SK-N-MC (cell line): ENCODE results near the gene GPS1.

Experiments used
- EZH2 ChIP-seq: fragments of 200-600 bp; sonication (generic); IDR thresholded peaks from one replicate; pipeline ENCODE4 v1.6.1; 2017; ENCODE audit warnings: antibody characterized with exemption
- FOXP2 ChIP-seq: optimal IDR thresholded peaks from 2 replicates; pipeline ENCODE3; 2011; ENCODE audit warnings: mild to moderate bottlenecking, moderate library complexity; ENCODE audit not compliant: insufficient read depth; ENCODE audit errors: extremely low read length, control extremely low read depth
- POLR2AphosphoS5 ChIP-seq: IDR thresholded peaks from 2 replicates; pipeline ENCODE4 v1.6.1; 2012; ENCODE audit warnings: mild to moderate bottlenecking, low read depth, low read length, borderline replicate concordance

DNA sequence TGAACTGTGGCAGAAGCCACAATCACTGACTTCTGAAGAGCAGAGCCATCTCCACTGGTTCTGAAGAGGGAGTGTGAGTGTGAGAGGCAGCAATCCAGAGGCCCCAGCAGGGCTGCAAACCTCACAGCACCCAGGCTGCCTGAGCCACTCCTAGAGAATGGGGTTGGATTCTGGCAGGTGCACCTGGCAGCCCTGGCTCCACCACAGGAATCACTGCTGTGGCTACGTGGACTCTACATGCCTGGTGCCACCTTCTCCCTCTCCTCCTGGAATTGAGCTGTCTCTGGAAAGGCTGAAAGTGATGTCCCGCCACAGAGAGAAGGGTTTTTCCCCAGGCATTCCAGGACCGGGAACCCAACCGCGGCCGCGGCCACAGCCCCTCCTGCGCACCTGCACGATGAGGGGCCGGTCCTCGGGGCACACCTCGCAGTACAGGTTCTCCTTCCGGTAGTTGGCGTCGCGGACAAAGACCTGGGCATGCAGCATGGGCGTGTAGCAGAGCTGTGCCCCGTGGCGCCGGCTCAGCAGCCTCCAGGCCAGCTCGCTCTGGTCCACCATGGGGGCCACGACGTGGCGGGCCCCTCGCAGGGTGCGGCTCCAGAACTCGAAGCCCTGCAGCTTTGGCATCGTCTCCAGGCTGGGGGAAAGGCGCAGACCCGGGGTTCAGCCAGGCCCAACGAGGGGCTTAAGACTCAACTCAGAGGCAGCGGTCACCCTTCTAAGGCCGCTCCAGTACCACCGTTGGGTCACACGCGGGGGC is 12.9 kb downstream of the GPS1 start:
- TF ChIP-seq POLR2AphosphoS5 (no peak), EZH2 (no peak), FOXP2 (no peak)
